NCI-H446 (cell line): ENCODE measurements around the gene RPAP3.

Experiments
- DNase-seq, 2 experiments: peaks; one replicate each; lab custom pipeline; 2025; lab: John Stamatoyannopoulos, UW

Gene RPAP3

GRCh38 chr12:47721431-47721973 is 15.7 kb upstream of the RPAP3 start:
- no peak for DNase-seq

- DNase-seq: no peak
Measured at GRCh38 chr12:47718531-47718930, 12.7 kb upstream of the RPAP3 start.

- peak in 1 of 2 experiments; percentile 40 for DNase-seq
Measured at GRCh38 chr12:47717443-47718193, 11.8 kb upstream of the RPAP3 start.

GRCh38 chr12:47717046-47717442 is 11.2 kb upstream of the RPAP3 start:
- DNase-seq: no peak

GRCh38 chr12:47715877-47716548 is 10.2 kb upstream of the RPAP3 start:
- no peak for DNase-seq

GRCh38 chr12:47715393-47715876 is 9.6 kb upstream of the RPAP3 start:
- DNase-seq: peak; percentile 32 to 73

- no peak for DNase-seq
Measured at GRCh38 chr12:47714826-47715386, 9.1 kb upstream of the RPAP3 start.

GRCh38 chr12:47712171-47712570 is 6.3 kb upstream of the RPAP3 start:
- no peak for DNase-seq

- no peak for DNase-seq
Measured at GRCh38 chr12:47711448-47711847, 5.6 kb upstream of the RPAP3 start.

GRCh38 chr12:47710278-47710677 is 4.4 kb upstream of the RPAP3 start:
- no peak for DNase-seq

GRCh38 chr12:47709671-47710070 is 3.8 kb upstream of the RPAP3 start:
- DNase-seq: no peak

GRCh38 chr12:47709237-47709636 is 3.4 kb upstream of the RPAP3 start:
- no peak for DNase-seq

- no peak for DNase-seq
Measured at GRCh38 chr12:47707905-47708543, 2.2 kb upstream of the RPAP3 start.

- no peak for DNase-seq
Measured at GRCh38 chr12:47707355-47707754, 1.5 kb upstream of the RPAP3 start.

GRCh38 chr12:47705229-47705565 is 633 bp downstream of the RPAP3 start:
- no peak for DNase-seq

- DNase-seq: no peak
Measured at GRCh38 chr12:47704719-47705118, 1.1 kb downstream of the RPAP3 start.

- DNase-seq: no peak
Measured at GRCh38 chr12:47700263-47700662, 5.6 kb downstream of the RPAP3 start.

GRCh38 chr12:47698631-47699030 is 7.2 kb downstream of the RPAP3 start:
- no peak for DNase-seq

GRCh38 chr12:47698055-47698454 is 7.8 kb downstream of the RPAP3 start:
- DNase-seq: no peak

- no peak for DNase-seq
Measured at GRCh38 chr12:47689215-47689614, 16.6 kb downstream of the RPAP3 start.

GRCh38 chr12:47687636-47688035 is 18.2 kb downstream of the RPAP3 start:
- no peak for DNase-seq

- DNase-seq: peak in 1 of 2 experiments; percentile 39
Measured at GRCh38 chr12:47686645-47687240, 19.1 kb downstream of the RPAP3 start.
